ENCODE measurements around the gene BICC1.

DNA sequence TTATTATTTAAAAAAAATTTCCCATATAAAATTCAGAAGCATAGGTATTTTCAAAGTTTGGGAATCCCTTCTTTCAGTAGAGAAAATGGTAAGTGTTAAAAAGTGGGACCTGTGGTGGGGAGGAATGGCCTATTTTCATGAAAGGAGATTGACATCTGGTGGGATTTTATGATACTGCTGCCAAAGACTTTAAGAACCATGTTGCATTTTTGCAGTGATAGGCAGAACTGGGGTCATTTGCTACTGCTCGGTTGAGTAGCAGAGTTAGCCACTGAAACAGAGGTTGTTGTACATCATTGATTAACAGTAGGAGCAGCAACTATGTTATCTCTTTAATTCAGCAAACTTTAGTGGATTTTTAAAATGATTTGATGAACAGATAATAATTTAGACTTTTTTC, 4.4 kb downstream of the BICC1 start:
- TF ChIP-seq, protein P1, sequence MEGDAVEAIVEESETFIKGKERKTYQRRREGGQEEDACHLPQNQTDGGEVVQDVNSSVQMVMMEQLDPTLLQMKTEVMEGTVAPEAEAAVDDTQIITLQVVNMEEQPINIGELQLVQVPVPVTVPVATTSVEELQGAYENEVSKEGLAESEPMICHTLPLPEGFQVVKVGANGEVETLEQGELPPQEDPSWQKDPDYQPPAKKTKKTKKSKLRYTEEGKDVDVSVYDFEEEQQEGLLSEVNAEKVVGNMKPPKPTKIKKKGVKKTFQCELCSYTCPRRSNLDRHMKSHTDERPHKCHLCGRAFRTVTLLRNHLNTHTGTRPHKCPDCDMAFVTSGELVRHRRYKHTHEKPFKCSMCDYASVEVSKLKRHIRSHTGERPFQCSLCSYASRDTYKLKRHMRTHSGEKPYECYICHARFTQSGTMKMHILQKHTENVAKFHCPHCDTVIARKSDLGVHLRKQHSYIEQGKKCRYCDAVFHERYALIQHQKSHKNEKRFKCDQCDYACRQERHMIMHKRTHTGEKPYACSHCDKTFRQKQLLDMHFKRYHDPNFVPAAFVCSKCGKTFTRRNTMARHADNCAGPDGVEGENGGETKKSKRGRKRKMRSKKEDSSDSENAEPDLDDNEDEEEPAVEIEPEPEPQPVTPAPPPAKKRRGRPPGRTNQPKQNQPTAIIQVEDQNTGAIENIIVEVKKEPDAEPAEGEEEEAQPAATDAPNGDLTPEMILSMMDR (IDR thresholded peaks at IDR 0.05; ENCODE audit: low read depth, low read length, missing input control), result no peak
- TF ChIP-seq YY1 (IDR thresholded peaks at IDR 0.05) (no peak), RXRA (IDR thresholded peaks at IDR 0.05) (no peak), RAD21 (IDR thresholded peaks at IDR 0.05) (no peak), FOXA1 (IDR thresholded peaks at IDR 0.05) (no peak), TAF1 (conservative IDR thresholded peaks at IDR 0.05) (no peak), MAX (IDR thresholded peaks at IDR 0.05) (no peak), HNF4A (conservative IDR thresholded peaks at IDR 0.05) (no peak), SP1 (IDR thresholded peaks at IDR 0.05) (no peak)
- TF ChIP-seq, protein P2, sequence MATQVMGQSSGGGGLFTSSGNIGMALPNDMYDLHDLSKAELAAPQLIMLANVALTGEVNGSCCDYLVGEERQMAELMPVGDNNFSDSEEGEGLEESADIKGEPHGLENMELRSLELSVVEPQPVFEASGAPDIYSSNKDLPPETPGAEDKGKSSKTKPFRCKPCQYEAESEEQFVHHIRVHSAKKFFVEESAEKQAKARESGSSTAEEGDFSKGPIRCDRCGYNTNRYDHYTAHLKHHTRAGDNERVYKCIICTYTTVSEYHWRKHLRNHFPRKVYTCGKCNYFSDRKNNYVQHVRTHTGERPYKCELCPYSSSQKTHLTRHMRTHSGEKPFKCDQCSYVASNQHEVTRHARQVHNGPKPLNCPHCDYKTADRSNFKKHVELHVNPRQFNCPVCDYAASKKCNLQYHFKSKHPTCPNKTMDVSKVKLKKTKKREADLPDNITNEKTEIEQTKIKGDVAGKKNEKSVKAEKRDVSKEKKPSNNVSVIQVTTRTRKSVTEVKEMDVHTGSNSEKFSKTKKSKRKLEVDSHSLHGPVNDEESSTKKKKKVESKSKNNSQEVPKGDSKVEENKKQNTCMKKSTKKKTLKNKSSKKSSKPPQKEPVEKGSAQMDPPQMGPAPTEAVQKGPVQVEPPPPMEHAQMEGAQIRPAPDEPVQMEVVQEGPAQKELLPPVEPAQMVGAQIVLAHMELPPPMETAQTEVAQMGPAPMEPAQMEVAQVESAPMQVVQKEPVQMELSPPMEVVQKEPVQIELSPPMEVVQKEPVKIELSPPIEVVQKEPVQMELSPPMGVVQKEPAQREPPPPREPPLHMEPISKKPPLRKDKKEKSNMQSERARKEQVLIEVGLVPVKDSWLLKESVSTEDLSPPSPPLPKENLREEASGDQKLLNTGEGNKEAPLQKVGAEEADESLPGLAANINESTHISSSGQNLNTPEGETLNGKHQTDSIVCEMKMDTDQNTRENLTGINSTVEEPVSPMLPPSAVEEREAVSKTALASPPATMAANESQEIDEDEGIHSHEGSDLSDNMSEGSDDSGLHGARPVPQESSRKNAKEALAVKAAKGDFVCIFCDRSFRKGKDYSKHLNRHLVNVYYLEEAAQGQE (IDR thresholded peaks at IDR 0.05), result no peak
- TF ChIP-seq, protein P3, sequence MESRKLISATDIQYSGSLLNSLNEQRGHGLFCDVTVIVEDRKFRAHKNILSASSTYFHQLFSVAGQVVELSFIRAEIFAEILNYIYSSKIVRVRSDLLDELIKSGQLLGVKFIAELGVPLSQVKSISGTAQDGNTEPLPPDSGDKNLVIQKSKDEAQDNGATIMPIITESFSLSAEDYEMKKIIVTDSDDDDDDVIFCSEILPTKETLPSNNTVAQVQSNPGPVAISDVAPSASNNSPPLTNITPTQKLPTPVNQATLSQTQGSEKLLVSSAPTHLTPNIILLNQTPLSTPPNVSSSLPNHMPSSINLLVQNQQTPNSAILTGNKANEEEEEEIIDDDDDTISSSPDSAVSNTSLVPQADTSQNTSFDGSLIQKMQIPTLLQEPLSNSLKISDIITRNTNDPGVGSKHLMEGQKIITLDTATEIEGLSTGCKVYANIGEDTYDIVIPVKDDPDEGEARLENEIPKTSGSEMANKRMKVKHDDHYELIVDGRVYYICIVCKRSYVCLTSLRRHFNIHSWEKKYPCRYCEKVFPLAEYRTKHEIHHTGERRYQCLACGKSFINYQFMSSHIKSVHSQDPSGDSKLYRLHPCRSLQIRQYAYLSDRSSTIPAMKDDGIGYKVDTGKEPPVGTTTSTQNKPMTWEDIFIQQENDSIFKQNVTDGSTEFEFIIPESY (IDR thresholded peaks at IDR 0.05), result no peak

All from liver (tissue), 3 donors.